Inferior parietal cortex (tissue), 1 donor: ENCODE results near the gene NR1D1.

Source experiments
- DNase-seq: peaks from one replicate; pipeline ENCODE4 v3.0.0-alpha.2; 2016; ENCODE audit errors: extremely low spot score

NR1D1 gene

DNA sequence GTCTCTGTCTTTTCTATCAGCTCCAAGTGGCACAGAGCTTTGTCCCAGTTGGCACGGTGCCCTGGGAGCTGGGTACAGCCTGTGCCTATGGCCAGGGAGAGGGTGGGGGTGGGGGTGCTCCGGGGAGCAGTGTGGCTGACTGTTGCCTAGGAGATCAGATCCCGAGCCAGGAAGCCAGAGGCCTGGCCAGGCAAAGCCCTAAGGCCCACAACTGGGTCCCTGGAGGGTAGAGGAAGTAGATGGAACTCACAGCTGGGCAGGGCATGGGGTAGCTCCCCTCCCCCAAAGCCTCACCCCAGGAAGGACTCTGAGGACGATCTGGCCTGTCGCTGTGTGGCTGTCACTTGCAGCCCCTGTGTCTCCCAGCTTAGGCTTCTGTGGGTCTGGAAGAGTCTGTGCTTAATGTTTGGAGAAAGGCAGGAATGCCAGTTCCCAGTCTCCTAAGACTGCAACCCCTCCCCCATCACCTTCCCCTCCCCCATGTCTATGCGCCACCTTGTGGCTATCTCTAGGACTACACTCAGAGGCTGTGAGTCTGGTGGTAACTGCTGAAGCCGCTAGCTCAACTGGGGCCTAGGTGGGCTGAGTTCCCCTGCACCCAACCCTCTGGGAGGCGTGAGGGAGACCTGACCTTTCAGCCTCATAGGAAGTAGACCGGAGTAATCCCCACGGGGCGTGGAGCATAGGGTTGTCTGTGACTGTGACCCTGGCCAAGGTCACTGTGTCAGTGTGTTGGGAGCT lies 25.0 kb downstream of the NR1D1 start:
- peak; percentile 79 for DNase-seq

- peak; percentile 74 for DNase-seq
Measured at GRCh38 chr17:40074871-40075200, 25.6 kb downstream of the NR1D1 start.

DNA sequence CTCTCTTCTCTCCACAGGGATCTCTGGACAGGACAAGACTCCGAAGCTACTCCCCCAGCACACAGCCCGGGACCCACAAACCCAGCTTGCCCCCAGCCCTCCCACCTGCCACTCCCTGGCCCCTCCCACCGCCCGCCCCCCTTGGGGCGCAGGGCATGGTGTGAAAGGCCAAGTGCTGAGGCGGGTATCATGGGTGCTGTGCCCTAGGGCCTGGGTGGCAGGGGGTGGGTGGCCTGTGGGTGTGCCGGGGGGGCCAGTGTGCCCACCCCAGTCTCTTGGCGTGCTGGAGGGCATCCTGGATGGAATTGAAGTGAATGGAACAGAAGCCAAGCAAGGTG lies 26.2 kb downstream of the NR1D1 start:
- DNase-seq, result no peak

GRCh38 chr17:40073454-40074174 lies 26.8 kb downstream of the NR1D1 start:
- DNase-seq, result peak; percentile 30

DNA sequence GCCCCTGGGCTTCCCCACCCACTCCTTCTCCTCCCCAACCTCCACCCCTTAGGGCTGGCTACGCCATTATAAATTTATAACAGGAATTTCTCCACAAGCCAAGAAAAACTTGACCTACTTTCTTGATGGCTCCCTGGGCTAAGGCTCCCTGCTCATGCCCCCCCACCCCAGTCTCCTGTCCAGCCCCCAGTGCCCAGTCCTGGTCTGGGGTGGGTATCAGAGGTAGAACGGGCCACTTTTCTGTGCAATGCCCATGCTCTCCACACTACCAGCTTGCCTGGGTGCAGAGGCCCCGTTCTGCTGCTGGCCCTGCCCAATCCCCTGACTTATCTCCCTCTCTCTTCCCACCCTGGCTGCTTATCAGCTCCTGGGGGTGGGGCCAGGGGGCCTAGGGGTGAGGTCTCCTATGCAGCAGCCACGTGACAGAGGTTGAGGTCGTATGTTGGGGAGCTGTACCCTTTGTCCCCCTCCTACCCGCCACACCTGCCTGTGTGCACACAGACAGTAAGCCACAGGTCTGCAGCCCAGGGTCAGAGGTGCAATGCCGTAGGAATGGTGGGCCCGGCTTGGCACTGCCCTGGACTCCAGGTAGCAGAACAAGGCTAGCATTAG lies 27.5 kb downstream of the NR1D1 start:
- DNase-seq, result no peak

- peak; percentile 87 for DNase-seq
Measured at GRCh38 chr17:40072040-40072734, 28.2 kb downstream of the NR1D1 start.

- DNase-seq, result peak; percentile 43
Measured at GRCh38 chr17:40071313-40072039, 28.9 kb downstream of the NR1D1 start.

- no peak for DNase-seq
Measured at GRCh38 chr17:40070709-40071312, 29.6 kb downstream of the NR1D1 start.

- peak; percentile 27 for DNase-seq
Measured at GRCh38 chr17:40069751-40070708, 30.4 kb downstream of the NR1D1 start.

DNA sequence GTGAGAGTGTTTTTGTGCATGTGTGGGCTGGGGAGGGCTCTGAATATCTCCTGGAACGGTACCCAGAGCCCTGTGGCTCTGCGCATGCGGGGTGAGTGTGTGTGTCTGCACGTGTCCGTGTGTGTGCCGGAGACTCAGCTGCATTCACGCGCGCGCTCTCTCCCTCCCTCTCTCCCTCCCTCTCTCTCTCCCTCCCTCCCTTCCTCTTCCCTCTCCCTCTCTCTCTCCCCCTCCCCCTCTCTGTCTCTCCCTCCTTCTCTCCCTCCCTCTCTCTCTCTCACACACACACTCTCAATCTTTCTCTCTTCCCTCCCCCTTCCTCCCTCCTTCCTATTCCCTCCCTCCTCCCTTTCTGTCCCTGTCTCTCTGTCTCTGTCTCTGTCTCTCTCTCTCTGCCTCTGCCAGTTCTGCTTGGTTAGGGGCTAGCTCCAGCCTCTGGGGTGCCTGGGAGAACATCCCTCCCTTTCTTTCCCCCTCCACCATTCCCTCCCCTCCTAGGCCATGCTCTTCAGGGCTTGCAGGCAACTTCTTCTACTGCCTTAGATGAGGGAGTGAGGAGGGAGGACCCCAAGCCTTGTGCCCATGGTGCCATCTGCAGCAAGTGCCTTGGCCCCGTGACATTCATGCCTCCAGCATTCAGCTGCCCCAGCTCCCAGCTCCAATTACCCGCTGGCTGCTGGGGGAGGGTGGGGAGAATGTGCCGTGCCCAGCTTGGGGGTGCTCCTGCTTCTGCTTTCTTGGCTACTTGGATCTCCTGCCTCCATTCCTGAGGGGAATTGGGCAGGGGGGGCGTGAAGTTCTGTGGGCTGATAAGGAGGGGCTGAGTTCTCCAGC lies 31.3 kb downstream of the NR1D1 start:
- peak; percentile 94 for DNase-seq

DNA sequence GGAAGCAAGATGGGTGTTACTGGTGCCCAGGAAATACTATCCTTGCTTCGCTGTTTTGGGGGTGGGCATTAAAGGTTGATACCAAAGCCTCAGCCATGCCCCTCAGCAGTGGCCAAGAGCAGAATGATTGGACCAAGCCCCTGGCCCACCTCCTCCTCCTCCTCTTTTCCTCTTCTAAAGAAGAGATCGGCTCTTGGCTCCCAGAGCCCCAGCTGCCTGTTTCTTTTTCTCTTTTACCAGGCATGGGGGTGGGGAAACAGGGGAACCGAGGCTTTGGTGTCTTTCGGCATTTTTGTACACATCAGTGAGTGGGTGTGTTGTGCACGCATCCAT lies 31.8 kb downstream of the NR1D1 start:
- DNase-seq, result no peak

- peak; percentile 37 for DNase-seq
Measured at GRCh38 chr17:40068129-40068581, 32.2 kb downstream of the NR1D1 start.

DNA sequence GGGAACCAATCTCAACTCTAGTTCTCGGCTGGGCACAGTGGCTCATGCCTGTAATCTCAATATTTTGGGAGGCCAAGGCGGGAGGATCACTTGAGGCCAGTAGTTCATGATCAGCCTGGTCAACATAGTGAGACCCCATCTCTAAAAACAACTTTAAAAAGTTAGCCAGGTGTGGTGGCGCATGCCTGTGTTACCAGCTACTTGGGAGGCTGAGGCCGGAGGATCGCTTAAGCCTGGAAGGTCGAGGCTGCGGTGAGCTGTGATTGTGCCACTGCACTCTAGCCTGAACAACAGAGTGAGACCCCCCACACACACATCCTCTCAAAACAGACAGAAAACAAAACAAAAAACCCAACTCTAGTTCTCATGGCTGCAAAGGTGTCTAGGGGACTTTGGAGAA lies 32.7 kb downstream of the NR1D1 start:
- no peak for DNase-seq

- no peak for DNase-seq
Measured at GRCh38 chr17:40065769-40066510, 34.4 kb downstream of the NR1D1 start.

GRCh38 chr17:40064971-40065768 lies 35.2 kb downstream of the NR1D1 start:
- peak; percentile 20 for DNase-seq

DNA sequence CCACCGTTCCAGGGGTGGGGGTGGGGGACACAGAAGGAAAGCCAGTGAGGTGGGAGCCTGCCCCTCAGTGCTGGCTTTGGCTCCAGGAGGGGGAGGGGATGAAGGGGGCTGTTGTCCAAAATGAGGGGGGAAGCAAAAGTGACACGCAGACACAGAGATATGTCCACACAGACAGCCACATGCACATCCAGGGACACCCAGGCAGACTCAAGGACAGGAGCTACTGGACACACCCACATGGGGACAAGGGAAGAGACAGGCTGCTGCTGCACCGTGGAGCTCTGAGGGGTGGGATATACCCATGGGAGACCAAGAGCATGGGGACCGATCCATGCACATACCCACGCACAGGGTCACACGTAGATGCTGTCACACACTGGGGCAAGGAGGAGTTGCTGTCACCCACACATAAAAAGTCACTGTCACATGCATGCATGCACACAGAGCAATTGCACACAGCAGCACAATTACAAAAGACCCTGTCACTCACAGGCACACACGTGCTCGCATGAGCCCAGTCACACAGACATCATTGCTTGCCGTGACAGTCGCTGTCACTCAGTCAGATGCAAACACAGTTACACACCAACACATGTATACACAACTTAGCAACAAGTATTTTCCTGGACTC lies 36.4 kb downstream of the NR1D1 start:
- peak; percentile 60 for DNase-seq

DNA sequence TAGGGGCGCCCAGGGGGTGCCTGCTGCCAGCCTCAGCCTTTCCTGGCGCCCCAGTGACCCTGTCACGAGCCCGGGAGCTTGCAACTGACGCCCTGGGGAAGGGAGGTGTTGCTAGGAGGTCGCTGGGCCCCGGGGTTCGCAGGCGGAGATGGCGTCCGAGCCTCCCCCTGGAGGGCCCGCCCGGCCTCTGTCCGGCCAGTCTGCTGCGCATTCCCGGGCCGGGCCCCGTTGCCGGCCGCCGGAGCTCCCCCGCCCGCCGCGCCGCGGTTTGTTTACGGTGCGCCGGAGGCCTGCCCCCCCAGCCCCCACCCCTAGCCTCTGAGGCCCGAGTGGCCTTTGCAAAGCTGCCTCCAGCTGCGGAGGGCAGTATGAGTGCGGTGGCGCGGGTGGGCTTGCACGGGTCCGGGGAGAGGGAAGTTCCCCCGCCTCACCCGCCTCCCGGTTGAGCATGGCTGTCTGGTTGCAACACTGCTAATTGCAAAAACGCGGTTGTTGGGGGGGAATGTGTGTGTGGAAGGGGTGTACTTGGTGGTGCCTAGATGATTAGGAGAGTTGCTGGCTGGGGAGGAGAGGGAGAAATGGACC lies 37.1 kb downstream of the NR1D1 start:
- DNase-seq, result peak; percentile 16
